Measurements from ENCODE around the gene FBN1.

- no peak for TF ChIP-seq POLR2A (IDR thresholded peaks at IDR 0.05)
- no peak for TF ChIP-seq CTCF (IDR thresholded peaks at IDR 0.05 in 4 of 5, conservative IDR thresholded peaks at IDR 0.05 in 1 of 5)
Measured at GRCh38 chr15:48396020-48396419, 249.5 kb downstream of the FBN1 start.

All from gastrocnemius medialis (tissue), 4 donors.